DOHH2 (cell line): ENCODE data around the gene MRPS30.
A peak's percentile ranks its signal among the peaks of the same experiment; 100 is the strongest.

Source experiments
- H3F3A ChIP-seq: fragments of 200-600 bp; sonication (generic), shearing (Covaris generic); 2 replicates; pipeline ENCODE4 v1.6.0; 2016; ENCODE audit warnings: antibody characterized with exemption, mild to moderate bottlenecking; ENCODE audit not compliant: control insufficient read depth, insufficient read depth
- H3K27ac ChIP-seq: fragments of 200-600 bp; sonication (generic); 2 replicates; pipeline ENCODE4 v1.5.1; 2014; ENCODE audit warnings: low read depth, mild to moderate bottlenecking, low read length, moderate library complexity
- H3K27me3 ChIP-seq: fragments of 200-600 bp; sonication (generic); 2 replicates; pipeline ENCODE4 v1.6.1; 2014; ENCODE audit warnings: mild to moderate bottlenecking, low read length, mixed read lengths; ENCODE audit not compliant: control insufficient read depth
- H3K36me3 ChIP-seq: fragments of 200-600 bp; sonication (generic); 2 replicates; pipeline ENCODE4 v1.6.1; 2014; ENCODE audit warnings: mild to moderate bottlenecking, low read length, moderate library complexity, mixed read lengths; ENCODE audit not compliant: control insufficient read depth
- H3K4me1 ChIP-seq: fragments of 200-600 bp; sonication (generic); 2 replicates; pipeline ENCODE4 v1.6.1; 2014; ENCODE audit warnings: mild to moderate bottlenecking, low read length, mixed read lengths; ENCODE audit not compliant: control insufficient read depth
- H3K4me2 ChIP-seq: fragments of 200-600 bp; sonication (generic); 2 replicates; pipeline ENCODE4 v1.6.0; 2014; ENCODE audit warnings: mild to moderate bottlenecking, low read length, moderate library complexity
- H3K4me3 ChIP-seq: fragments of 200-600 bp; sonication (generic); 2 replicates; pipeline ENCODE4 v1.5.1; 2014; ENCODE audit warnings: mild to moderate bottlenecking, low read length, mixed read lengths
- H3K79me2 ChIP-seq: fragments of 200-600 bp; sonication (generic); 2 replicates; pipeline ENCODE4 v1.6.1; 2014; ENCODE audit warnings: mild to moderate bottlenecking, low read length, mixed read lengths; ENCODE audit not compliant: control insufficient read depth
- H3K9me2 ChIP-seq: fragments of 200-600 bp; sonication (generic); replicated peaks from 2 replicates; pipeline ENCODE4 v1.6.1; 2014; ENCODE audit warnings: mild to moderate bottlenecking, low read length, mixed read lengths; ENCODE audit not compliant: control insufficient read depth
- H3K9me3 ChIP-seq: fragments of 200-600 bp; sonication (generic); 2 replicates; pipeline ENCODE4 v1.6.1; 2014; ENCODE audit warnings: antibody characterized with exemption, low read length, mixed read lengths; ENCODE audit not compliant: control insufficient read depth, insufficient read depth
- H4K20me1 ChIP-seq: fragments of 200-600 bp; sonication (generic); 2 replicates; pipeline ENCODE4 v1.6.0; 2014; ENCODE audit warnings: low read depth, mild to moderate bottlenecking, antibody characterized with exemption, low read length, moderate library complexity; ENCODE audit not compliant: control insufficient read depth, insufficient read depth
- CTCF ChIP-seq: fragments of 200-600 bp; sonication (generic); IDR thresholded peaks from one replicate; pipeline ENCODE4 v1.5.1; 2014; ENCODE audit warnings: antibody characterized with exemption, mild to moderate bottlenecking, low read depth, low read length; ENCODE audit not compliant: poor library complexity, severe bottlenecking
- EZH2phosphoT487 ChIP-seq: fragments of 200-600 bp; sonication (generic); IDR thresholded peaks from 2 replicates; pipeline ENCODE4 v1.6.1; 2017; ENCODE audit warnings: borderline replicate concordance, mild to moderate bottlenecking, antibody characterized with exemption, low read length, moderate library complexity, mixed read lengths

Gene MRPS30

GRCh38 chr5:44809215-44809955, 638 bp downstream of the MRPS30 start:
- Histone ChIP-seq H3K4me3 (peak overlapping the region; percentile 83), H3K36me3 (peaks cover 49% of the 10 kb centered on the region), H3K9me3 (no peaks in the 10 kb centered on the region), H3F3A (no peaks in the 10 kb centered on the region), H3K27ac (peak overlapping the region; percentile 51), H4K20me1 (peaks cover 5% of the 10 kb centered on the region; the same call in 1 of the 2 replicates), H3K4me1 (peaks cover 32% of the 10 kb centered on the region), H3K9me2 (no peaks in the 10 kb centered on the region), H3K4me2 (peak overlapping the region; percentile 65), H3K79me2 (peaks cover 85% of the 10 kb centered on the region), H3K27me3 (no peaks in the 10 kb centered on the region)
- TF ChIP-seq EZH2phosphoT487 = no peak
- no peak for TF ChIP-seq CTCF

GRCh38 chr5:44809956-44810420, 1.2 kb downstream of the MRPS30 start:
- no peaks in the 10 kb centered on the region for H3K9me2 ChIP-seq
- TF ChIP-seq CTCF (no peak), EZH2phosphoT487 (no peak)
- peaks cover 55% of the 10 kb centered on the region for H3K36me3 ChIP-seq
- H3K4me2 ChIP-seq = peak overlapping the region; percentile 65
- H3K79me2 ChIP-seq = peaks cover 91% of the 10 kb centered on the region
- H3K27ac ChIP-seq = no peak overlapping the region
- peaks cover 5% of the 10 kb centered on the region; the same call in 1 of the 2 replicates for H4K20me1 ChIP-seq
- H3K4me1 ChIP-seq = peaks cover 32% of the 10 kb centered on the region
- H3K27me3 ChIP-seq = no peaks in the 10 kb centered on the region
- no peaks in the 10 kb centered on the region for H3F3A ChIP-seq
- peak overlapping the region; percentile 83 for H3K4me3 ChIP-seq
- no peaks in the 10 kb centered on the region for H3K9me3 ChIP-seq

DNA sequence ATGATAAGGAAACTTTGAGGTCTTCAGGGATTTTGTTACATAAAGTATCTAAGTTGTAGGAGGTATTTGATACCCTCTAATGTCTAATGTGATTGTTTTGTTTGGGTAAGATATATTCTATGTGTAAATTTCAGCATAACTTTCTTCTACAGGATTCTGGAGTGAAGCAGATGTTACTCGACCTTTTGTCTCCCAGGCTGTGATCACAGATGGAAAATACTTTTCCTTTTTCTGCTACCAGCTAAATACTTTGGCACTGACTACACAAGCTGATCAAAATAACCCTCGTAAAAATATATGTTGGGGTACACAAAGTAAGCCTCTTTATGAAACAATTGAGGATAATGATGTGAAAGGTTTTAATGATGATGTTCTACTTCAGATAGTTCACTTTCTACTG, 6.0 kb downstream of the MRPS30 start:
- Histone ChIP-seq H3K79me2 (peaks cover 53% of the 10 kb centered on the region), H3K27me3 (no peaks in the 10 kb centered on the region), H3F3A (no peaks in the 10 kb centered on the region), H3K9me2 (no peaks in the 10 kb centered on the region), H3K9me3 (no peaks in the 10 kb centered on the region), H3K36me3 (peaks cover 93% of the 10 kb centered on the region), H3K4me2 (no peak overlapping the region), H3K4me3 (no peak overlapping the region), H4K20me1 (peaks cover 5% of the 10 kb centered on the region; the same call in 1 of the 2 replicates), H3K4me1 (peaks cover 16% of the 10 kb centered on the region), H3K27ac (no peak overlapping the region)
- TF ChIP-seq EZH2phosphoT487 (no peak), CTCF (no peak)
